GM18519 (cell line): ENCODE data around the gene TXNL4B.
"Not testable (repeated sequence)": the region's sequence is repeated elsewhere in the genome, so short reads cannot be mapped to it uniquely, and the experiment has no call there.

Source experiments
- ATAC-seq: cut with Tn5 transposase; IDR thresholded peaks from one replicate; pipeline ENCODE4 v1.9.1; 2021; ENCODE audit warnings: mild to moderate bottlenecking, moderate library complexity; ENCODE audit not compliant: unreplicated experiment, low FRiP score

The TXNL4B gene

DNA sequence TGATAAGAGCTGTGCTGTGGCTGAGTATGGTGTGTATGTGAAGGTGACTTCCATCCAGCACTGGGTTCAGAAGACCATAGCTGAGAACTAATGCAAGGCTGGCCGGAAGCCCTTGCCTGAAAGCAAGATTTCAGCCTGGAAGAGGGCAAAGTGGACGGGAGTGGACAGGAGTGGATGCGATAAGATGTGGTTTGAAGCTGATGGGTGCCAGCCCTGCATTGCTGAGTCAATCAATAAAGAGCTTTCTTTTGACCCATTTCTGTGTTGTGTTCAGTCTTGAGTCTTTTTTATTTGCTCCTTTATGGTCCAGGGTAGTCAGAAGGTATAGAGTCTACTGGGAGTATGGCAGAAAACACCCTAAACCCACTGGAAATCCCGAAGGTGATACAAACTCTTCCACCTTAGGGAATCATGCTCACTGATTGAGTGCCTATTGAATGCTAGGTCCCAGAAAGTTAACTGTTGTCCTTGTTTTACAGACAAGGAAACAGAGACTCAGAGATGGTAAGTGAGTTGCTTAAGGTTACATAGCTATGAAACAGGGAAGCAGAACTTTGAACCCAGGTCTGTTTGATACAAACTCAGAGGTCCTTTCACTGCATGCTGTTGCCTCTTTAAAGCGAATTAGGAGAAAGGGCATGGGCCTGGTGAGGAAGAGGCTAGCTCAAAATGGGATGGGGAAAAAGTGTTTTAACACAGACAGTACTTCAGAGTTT is 16.3 kb downstream of the TXNL4B start:
- not testable (repeated sequence) for ATAC-seq

DNA sequence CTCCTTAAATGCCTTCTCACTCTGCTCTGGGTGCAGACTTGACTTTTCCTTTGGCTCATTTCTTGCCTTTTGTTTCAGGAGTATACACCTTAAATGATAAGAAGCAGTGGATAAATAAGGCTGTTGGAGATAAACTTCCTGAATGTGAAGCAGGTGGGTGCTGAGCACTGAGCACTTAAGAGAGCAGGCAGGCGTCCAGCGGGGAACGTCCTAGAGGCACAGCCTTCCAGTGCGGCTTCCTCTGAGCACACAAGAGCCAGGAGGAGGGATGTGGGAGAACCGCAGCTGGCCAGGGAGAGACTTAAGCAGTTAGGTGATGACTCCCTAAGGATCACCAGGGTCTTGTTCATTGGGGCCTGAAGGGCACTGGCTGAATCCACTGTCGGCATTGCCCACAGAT is 18.4 kb downstream of the TXNL4B start:
- not testable (repeated sequence) for ATAC-seq

DNA sequence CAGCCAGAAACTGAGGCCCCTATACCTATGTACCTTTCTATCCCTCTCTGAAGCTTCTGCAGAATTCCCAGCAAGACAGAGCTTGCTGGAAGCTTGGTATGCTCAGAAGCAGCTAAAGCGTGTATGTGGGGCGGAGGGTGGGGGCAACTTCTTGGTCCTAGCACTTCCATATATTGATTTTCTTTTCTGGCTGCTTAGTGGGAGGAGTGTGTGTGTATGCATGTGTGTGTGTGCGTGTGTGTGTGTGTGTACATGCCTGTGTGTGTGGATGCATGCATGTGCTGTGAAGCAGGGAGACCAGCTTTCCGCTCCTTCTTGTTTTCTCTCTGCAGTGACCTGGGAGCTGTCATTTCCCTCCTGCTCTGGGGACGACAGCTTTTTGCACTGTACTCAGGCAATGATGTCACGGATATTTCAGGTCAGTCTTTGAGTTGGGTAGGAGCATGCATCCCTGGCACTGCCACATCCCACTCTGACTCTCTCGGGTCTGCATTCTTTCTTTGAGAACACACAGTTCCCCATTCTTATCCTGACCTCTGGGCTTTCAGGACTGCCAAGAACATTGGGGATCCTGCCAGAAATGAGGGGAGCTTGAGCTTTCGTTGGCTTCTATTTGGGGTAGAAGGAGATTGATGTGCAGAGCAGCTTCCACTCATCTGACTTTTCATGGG is 19.7 kb downstream of the TXNL4B start:
- ATAC-seq, result no peak

DNA sequence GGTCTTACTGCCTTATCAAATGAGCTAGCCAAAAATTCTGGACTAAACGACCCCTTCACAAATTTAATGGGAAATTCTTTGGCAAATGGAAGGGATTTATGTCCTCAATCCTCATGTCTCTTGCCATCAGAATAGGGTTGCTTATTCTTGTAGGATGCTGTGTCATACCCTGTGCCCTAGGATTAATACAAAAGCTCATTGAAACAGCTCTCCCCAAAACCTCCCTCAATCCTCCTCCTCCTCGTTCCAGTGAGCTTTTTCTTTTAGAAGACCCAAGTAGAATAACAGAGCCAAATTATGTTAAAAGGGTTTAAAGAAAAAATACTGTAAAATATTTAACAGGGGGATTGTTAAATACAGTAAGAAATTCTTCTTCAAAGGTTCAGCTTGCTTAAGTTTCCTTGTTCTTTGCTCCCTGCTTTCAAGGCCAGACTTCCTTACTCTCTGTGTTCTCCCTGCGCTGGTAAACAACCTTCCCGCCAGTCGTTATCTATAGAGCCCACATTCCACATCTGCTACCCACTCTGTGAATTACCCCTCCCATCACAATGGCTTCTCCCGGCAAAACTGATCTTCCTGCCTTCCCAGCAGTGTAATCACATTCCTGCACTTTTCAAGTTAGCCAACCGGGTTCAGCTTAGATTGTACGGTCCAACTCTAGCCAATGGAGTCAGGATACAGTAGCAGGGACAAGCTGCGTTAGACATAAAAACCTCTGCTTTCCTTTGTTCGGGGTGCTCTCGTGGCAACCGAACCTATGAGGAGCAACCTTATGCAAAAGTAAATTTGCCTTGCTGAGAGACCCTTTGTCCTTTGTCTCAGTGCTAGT is 20.7 kb downstream of the TXNL4B start:
- ATAC-seq, result no peak

DNA sequence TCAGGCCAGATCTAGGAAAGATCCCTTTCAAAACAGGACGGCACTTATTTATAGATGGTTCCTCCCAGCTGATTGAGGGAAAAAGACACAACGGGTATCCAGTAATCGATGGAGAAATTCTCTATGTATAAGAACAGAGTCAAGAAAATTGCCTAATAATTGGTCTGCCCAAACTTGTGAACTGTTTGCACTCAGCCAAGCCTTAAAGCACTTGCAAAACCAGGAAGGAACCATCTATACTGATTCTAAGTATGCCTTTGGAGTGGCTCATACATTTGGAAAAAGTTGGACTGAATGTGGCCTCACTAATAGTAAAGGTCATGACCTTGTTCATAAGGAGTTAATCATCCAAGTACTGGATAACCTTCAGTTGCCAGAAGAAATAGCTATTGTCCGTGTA is 24.5 kb downstream of the TXNL4B start:
- ATAC-seq, result no peak

DNA sequence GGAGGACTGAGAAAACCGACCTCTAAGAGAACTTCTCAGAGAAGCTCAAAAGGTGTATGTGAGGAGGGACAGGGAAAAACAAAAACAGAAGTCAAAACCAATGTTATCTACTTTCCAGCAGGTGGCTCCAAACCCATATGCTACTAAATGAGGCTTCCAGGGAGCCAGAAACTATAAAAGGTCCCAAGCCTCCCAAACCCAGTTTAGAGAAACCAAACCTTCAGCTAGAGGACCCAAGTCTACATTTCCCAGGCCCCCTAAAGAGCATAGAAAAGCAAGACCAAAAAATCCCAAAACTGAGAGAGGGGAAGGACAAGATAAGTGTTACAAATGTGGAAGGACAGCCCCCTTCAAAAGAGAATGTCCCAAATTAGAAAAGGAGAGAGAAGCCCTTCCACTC is 26.7 kb downstream of the TXNL4B start:
- ATAC-seq, result peak; percentile 37

DNA sequence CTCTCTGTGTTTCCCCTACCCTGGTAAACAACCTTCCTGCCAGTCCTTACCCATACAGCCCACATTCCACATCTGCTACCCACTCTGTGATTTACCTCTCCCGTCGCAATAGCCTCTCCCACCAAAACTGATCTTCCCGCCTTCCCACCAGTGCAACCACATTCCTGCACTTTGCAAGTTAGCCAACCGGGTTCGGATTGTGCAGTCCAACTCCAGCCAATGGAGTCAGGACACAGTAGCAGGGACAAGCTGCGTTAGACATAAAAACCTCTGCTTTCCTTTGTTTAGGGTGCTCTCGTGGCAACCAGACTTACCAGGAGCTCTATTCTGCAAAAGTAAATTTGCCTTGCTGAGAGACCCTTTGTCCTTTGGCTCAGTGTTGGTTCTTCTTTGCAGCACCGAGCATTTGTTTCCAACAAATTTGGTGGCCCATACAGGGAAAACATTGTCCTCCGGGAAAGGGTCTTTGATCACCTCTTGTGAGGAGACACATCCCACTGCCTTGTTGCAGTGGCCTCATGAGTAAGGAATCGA is 29.0 kb downstream of the TXNL4B start:
- no peak for ATAC-seq

DNA sequence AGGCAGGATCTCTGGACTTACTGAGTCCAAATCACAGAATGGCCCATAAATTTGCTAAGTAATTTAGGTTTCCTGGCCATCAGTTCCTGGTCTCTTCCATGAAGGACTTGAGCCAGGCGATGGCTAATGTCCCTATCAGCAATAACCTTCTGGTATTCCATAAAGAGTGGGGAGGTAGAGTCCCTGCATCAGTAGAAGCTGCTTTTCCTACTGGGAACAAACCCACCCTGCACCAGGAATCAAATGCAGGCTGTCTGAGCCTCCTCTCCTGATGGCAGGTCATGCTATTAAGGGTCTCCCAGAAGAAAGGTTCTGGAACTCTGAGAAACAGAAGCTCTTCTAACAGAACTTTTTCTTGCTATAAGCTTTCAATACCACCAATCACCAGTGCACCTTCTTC is 31.9 kb downstream of the TXNL4B start:
- no peak for ATAC-seq

DNA sequence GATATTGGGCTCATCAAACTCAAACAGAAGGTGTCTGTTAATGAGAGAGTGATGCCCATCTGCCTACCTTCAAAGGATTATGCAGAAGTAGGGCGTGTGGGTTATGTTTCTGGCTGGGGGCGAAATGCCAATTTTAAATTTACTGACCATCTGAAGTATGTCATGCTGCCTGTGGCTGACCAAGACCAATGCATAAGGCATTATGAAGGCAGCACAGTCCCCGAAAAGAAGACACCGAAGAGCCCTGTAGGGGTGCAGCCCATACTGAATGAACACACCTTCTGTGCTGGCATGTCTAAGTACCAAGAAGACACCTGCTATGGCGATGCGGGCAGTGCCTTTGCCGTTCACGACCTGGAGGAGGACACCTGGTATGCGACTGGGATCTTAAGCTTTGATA is 33.0 kb downstream of the TXNL4B start:
- no peak for ATAC-seq

DNA sequence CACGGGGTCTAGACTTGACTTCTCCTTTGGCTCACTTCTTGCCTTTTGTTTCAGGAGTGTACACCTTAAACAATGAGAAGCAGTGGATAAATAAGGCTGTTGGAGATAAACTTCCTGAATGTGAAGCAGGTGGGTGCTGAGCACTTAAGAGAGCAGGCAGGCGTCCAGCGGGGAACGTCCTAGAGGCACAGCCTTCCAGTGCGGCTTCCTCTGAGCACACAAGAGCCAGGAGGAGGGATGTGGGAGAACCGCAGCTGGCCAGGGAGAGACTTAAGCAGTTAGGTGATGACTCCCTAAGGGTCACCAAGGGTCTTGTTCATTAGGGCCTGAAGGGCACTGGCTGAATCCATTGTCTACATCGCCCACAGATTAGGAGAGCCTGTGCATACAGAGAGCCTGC is 34.4 kb downstream of the TXNL4B start:
- ATAC-seq, result not testable (repeated sequence)

DNA sequence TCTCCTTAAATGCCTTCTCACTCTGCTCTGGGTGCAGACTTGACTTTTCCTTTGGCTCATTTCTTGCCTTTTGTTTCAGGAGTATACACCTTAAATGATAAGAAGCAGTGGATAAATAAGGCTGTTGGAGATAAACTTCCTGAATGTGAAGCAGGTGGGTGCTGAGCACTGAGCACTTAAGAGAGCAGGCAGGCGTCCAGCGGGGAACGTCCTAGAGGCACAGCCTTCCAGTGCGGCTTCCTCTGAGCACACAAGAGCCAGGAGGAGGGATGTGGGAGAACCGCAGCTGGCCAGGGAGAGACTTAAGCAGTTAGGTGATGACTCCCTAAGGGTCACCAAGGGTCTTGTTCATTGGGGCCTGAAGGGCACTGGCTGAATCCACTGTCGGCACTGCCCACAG is 36.1 kb downstream of the TXNL4B start:
- not testable (repeated sequence) for ATAC-seq

DNA sequence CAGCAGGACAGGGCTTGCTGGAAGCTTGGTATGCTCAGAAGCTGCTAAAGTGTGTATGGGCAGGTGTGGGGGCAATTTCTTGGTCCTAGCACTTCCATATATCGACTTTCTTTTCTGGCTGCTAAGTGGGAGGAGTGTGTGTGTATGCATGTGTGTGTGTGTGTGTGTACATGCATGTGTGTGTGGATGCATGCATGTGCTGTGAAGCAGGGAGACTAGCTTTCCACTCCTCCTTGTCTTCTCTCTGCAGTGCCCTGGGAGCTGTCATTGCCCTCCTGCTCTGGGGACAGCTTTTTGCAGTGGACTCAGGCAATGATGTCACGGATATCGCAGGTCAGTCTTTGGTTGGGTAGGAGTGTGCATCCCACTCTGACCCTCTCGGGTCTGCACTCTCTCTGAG is 37.5 kb downstream of the TXNL4B start:
- no peak for ATAC-seq

DNA sequence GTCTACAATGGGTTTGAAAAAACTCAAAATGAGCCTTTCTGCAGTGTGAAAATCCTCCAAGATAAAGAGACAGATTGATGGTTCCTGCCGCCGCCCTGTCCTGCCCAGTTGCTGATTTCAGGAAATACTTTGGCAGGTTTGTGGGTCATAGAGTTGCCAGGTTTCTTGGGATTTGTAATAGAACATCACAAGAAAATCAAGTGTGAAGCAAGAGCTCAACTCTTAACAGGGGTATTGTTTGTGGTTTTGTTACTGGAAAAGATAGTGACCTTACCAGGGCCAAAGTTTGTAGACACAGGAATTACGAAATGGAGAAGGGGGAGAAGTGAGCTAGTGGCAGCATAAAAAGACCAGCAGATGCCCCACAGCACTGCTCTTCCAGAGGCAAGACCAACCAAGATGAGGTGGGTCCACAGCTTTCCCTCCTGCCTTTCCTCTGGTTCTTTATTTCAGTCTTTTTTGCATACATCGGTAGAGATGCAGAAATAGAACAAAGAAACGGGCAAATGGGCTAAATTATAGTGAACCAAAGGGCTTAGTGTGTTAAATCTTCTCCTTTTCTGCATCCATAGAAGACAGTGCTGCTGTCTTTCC is 39.1 kb downstream of the TXNL4B start, which contains the start of gene HP:
Gene HP (plus strand): TSS at position 252 of the 594 bp plus-strand sequence. CDS start 148 bp downstream, at position 400.
- ATAC-seq, result not testable (repeated sequence)

DNA sequence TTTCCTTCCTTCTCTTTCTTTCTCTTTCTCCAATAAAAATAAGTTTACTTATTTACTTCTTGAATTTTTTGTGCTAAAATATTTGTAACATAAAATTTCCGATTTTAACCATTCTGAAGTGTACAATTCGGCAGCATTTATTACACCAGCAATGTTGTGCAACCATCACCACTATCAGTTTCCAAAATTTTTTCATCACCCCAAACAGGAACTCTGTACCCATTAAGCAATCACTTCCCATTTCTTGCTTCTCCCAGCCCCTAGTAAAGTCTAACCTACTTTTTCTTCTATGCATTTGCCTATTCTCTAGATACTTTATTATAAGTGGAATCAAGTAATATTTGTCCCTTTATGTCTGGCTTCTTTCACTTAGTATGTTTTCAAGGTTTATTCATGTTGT is 41.6 kb downstream of the TXNL4B start:
- no peak for ATAC-seq

DNA sequence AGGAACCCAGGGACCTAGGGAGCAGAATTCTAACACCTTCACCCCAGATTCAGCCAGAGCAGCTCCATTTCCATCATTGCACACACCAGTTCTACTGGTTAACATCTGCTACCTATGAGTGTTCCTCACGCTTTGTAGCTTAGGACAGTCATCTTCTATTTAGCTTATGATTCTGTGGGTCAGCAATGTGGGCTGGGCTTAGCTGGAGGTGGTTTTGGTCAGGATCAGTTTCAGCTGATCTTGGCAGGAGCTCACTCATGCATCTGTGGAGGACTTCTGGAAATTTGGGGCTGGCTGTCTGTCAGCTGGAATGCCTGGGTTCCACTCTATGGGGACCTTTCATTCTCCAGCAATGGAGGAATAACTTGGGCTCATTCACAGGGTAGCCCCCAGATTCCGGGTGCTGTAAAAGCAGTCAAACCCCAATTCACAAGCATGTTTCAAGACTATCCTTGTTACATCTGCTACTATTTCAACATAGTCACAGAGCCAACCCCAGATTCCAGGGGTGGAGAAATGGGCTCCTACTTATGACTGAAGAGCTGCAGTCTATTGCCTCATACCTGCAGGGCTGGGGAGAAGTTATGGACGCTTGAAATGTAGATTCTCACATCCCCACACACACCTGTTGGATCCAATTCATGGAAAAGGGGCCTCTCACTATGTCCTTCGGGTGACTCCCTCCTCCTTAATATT is 42.5 kb downstream of the TXNL4B start:
- ATAC-seq, result no peak

DNA sequence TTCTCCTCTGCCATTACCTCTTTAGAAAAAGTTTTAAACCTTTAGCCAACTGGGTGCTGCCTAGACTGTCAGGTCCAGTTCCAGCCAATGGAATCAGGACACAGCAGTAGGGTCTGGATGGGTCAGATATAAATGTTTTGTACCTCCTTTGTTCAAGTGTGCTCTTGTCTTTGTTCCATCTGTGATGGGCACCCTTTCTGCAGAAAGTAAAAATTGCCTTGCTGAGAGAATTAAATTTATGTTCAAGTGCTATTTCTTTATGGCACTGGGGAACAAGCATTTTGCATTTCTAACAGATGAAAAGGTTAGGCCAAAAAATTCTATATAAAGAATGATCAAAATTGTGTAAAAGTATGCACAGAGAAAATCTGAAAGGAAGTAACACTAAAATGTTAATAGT is 44.3 kb downstream of the TXNL4B start:
- ATAC-seq, result no peak

DNA sequence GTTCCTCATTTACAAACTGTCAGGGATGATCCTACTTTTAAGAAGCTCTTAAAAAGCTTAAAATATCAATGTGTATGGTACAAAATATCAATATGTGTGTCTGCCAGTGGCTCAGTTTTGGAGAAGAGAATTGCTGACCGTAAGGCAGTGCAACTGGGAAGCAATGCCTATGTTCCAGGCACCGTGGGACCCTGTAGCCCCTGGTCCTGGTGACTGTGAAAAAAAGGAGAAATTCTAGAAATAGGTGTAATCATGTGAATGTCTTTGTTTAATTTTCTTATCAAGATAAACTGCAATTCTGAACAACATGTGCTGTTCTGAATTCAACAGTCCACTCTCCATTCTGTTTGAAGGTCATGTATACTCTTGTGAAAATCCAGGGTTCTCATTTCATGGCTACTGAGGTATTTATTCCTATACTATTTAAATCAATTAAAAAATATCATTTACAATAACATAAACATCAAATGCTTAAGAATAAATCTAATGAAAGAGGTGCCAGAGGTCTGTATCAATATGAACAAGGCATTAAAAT is 48.5 kb downstream of the TXNL4B start:
- no peak for ATAC-seq

DNA sequence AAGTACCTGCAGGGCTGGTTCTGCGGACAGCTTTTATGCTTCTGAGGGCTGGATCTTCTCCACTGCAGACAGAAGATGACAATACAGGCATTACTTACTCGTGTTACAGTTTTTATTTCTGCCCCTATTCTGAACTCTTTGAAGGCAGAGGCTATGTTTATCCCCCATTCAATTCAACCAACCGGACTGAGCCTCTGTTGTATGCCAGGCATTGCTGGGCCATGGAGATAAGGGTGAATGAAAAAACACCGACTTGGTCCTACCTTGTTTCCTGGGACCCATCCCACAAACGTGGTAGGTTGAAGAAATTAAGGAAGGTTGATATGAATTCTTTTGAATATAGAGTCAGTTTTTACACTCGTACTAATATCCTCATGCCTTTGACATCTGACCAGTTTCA is 49.1 kb downstream of the TXNL4B start:
- no peak for ATAC-seq

DNA sequence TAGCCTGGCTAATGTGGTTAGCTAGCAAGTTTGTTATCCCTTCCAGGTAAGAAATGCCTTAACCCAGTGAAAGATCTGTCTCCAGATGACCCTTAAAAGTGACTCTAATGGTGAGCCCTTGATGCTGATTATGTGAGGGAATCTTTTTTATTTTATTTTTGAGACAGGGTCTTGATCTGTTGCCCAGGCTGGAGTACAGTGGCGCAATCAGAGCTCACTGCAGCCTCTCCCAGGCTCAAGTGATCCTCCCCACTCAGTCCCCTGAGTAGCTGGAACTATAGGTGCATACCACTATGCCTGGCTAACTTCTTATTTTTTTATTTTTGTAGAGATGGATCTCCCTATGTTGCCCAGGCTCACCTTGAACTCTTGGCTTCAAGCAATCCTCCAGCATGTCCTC is 49.9 kb downstream of the TXNL4B start:
- no peak for ATAC-seq

DNA sequence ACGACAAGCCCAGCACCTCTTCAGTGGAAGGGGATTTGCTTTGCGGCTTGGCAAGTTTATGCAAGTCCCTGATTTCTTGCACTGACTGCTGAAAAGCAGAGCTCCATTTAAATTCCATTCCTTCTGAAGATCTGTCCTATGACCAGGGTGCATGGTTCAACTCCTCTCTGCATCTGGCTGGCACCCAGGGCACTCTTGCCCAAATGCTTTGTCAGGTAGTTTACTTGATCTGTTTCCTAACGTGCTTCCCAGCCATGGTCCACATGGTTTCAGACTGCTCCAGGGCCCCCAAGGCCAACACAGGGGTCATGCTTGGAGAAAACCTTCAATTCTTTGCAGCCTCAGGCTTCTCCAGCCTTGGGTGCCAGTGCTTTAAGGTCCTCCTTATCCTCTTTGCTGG is 50.4 kb downstream of the TXNL4B start:
- no peak for ATAC-seq
